K562 (cell line): ENCODE data around the gene CCSAP. TPM values are rescaled to one million over a fixed set of nuclear protein-coding genes. Genes with fewer than 3 reads are reported as not detected.

Experiments used
- ATAC-seq: fragments of 200-7000 bp; cut with Tn5 transposase; 3 replicates; pipeline ENCODE4 v1.9.1; 2020; ENCODE audit warnings: moderate library complexity
- BruUV-seq: library from RNA; stranded (reverse); fragments of 400-500 nt; replicated peaks from 2 replicates; lab custom pipeline; 2021; lab: Mats Ljungman, UMichigan
- CTCF ChIA-PET: fragments of 300-600 bp; formaldehyde crosslinking; extraction: SDS; loops from one replicate; lab custom pipeline; 2021; ENCODE audit warnings: low intra/inter-chr PET ratio; lab: Yijun Ruan, JAX
- POLR2A ChIA-PET: fragments of 300-600, 350-650 bp; sonication (Branson Sonifier 250); formaldehyde crosslinking; extraction: SDS; loops from one replicate; lab custom pipeline; 2021; ENCODE audit warnings: antibody characterized with exemption, inconsistent platforms; lab: Yijun Ruan, JAX
- DNase-seq, 4 experiments: peaks; one replicate each; pipeline versions ENCODE4 v3.0.0 to v3.0.0-alpha.2; 2011 to 2018; ENCODE audit warnings: low spot score in 3 of 4, mixed read lengths in 3 of 4; ENCODE audit errors: extremely low read depth in 1 of 4
- FAIRE-seq: peaks from 2 replicates; lab custom pipeline; 2011; peaks lifted over from hg19 to GRCh38; lab: Jason Lieb, UNC
- H2AFZ ChIP-seq: 2 replicates; pipeline ENCODE4 v1.6.0; 2011; ENCODE audit warnings: low read depth, low read length, control low read depth, inconsistent platforms
- H3K27ac ChIP-seq: fragments of 200-600 bp; 3 replicates; pipeline ENCODE4 v1.8.0; 2011; ENCODE audit warnings: low read depth, mild to moderate bottlenecking, control low read depth, inconsistent platforms, low read length, moderate library complexity, mixed read lengths; ENCODE audit errors: extremely low read depth
- H3K27me3 ChIP-seq, 2 experiments: fragments of 300-600 bp in 1 of 2; 2 replicates in 1 of 2; 3 replicates in 1 of 2; pipeline versions ENCODE4 v1.6.0 to v1.8.0; 2011; ENCODE audit warnings: inconsistent platforms in 2 of 2, low read length in 2 of 2, mild to moderate bottlenecking in 1 of 2, mixed read lengths in 1 of 2, moderate library complexity in 1 of 2; ENCODE audit not compliant: control insufficient read depth in 2 of 2, insufficient read depth in 2 of 2
- H3K36me3 ChIP-seq: fragments of 300-600 bp; 3 replicates; pipeline ENCODE4 v1.8.0; 2011; ENCODE audit warnings: mild to moderate bottlenecking, low read length, inconsistent platforms; ENCODE audit not compliant: control insufficient read depth, insufficient read depth
- H3K4me1 ChIP-seq, 2 experiments: fragments of 200-600 bp in 1 of 2; replicated peaks in 1 of 2; 2 replicates in 1 of 2; 3 replicates in 1 of 2; pipeline versions ENCODE4 v1.5.1 to v1.8.0; 2011; ENCODE audit warnings: inconsistent platforms in 2 of 2, low read length in 2 of 2, mild to moderate bottlenecking in 1 of 2, mixed read lengths in 1 of 2, moderate library complexity in 1 of 2; ENCODE audit not compliant: control insufficient read depth in 2 of 2, insufficient read depth in 2 of 2
- H3K4me2 ChIP-seq: 2 replicates; pipeline ENCODE4 v1.6.1; 2011; ENCODE audit warnings: low read length, control low read depth, inconsistent platforms, mixed read lengths; ENCODE audit not compliant: insufficient read depth
- H3K4me3 ChIP-seq: fragments of 200-600 bp; sonication (generic), shearing (Covaris generic); 2 replicates; pipeline ENCODE4 v1.5.1; 2016; ENCODE audit warnings: control low read depth, inconsistent platforms
- H3K79me2 ChIP-seq: fragments of 200-600 bp; 3 replicates; pipeline ENCODE4 v1.8.0; 2011; ENCODE audit warnings: low read length, inconsistent platforms; ENCODE audit not compliant: control insufficient read depth, insufficient read depth
- H3K9ac ChIP-seq, 2 experiments: 2 replicates each; pipeline versions ENCODE4 v1.6.0 to v1.6.1; 2011; ENCODE audit warnings: low read depth in 2 of 2, low read length in 2 of 2, control low read depth in 1 of 2, inconsistent platforms in 1 of 2, mild to moderate bottlenecking in 1 of 2, mixed read lengths in 1 of 2; ENCODE audit not compliant: insufficient read depth in 1 of 2
- H3K9me1 ChIP-seq: one replicate; pipeline ENCODE4 v1.6.0; 2011; ENCODE audit warnings: inconsistent platforms, mild to moderate bottlenecking, low read length, moderate library complexity; ENCODE audit not compliant: control insufficient read depth, insufficient read depth
- H3K9me3 ChIP-seq: replicated peaks from 2 replicates; pipeline ENCODE4 v1.5.1; 2011; ENCODE audit warnings: low read depth, low read length, inconsistent platforms; ENCODE audit not compliant: control insufficient read depth, insufficient read depth
- H4K20me1 ChIP-seq: replicated peaks from 2 replicates; pipeline ENCODE4 v1.6.1; 2011; ENCODE audit warnings: low read length, inconsistent platforms, mixed read lengths; ENCODE audit not compliant: control insufficient read depth, insufficient read depth
- NCOA4 ChIP-seq: fragments of 450-650 bp; IDR thresholded peaks from 2 replicates; pipeline ENCODE4 v1.6.1; 2018; ENCODE audit warnings: mild to moderate bottlenecking; ENCODE audit not compliant: partially characterized antibody
- NR2C1 ChIP-seq, 2 experiments: fragments of 450-650 bp; IDR thresholded peaks; 2 replicates each; pipeline ENCODE4 v1.6.1; 2017; ENCODE audit warnings: mild to moderate bottlenecking in 2 of 2, antibody characterized with exemption in 1 of 2, inconsistent platforms in 1 of 2, missing compliant biosample characterization in 1 of 2, missing genetic modification characterization in 1 of 2
- NR2C2 ChIP-seq, 2 experiments: fragments of 200-800 bp in 1 of 2; sonication (Bioruptor generic) in 1 of 2; sonication (generic) in 1 of 2; formaldehyde crosslinking in 1 of 2; IDR thresholded peaks; 2 replicates each; pipeline versions ENCODE4 v1.6.1 to v1.8.0; 2016 to 2022; ENCODE audit warnings: mild to moderate bottlenecking in 1 of 2, missing compliant biosample characterization in 1 of 2, missing genetic modification characterization in 1 of 2, missing genetic modification reagents in 1 of 2
- NRF1 ChIP-seq, 2 experiments: fragments of 450-650 bp; IDR thresholded peaks in 1 of 2; conservative IDR thresholded peaks in 1 of 2; 2 replicates each; pipeline ENCODE4 v1.6.1; 2014; ENCODE audit warnings: mild to moderate bottlenecking in 2 of 2
- SPI1 ChIP-seq: IDR thresholded peaks from 2 replicates; pipeline ENCODE4 v1.6.1; 2011; ENCODE audit warnings: low read depth, low read length, control low read depth, borderline replicate concordance
- ZNF512 ChIP-seq: IDR thresholded peaks from 2 replicates; pipeline ENCODE4 v1.6.1; 2016; ENCODE audit warnings: missing genetic modification characterization, missing compliant biosample characterization
- WGBS: fragments of 100-300 bp; shearing (Covaris generic); methylation state at CpG from one replicate; pipeline ENCODE4 v1.1.6; 2016; ENCODE audit warnings: low coverage, mixed read lengths; ENCODE audit not compliant: insufficient coverage; ENCODE audit errors: missing lambda C conversion rate; 5-methylcytosine and 5-hydroxymethylcytosine counted together
- in situ Hi-C: fragments of 300-500 bp; cut with MboI; formaldehyde crosslinking; loops from 4 replicates; pipeline ENCODE4 v1.15.0; 2018; ENCODE audit warnings: inconsistent platforms, mixed read lengths
- intact Hi-C: fragments of 100-400 bp; cut with micrococcal nuclease; formaldehyde crosslinking; loops from 2 replicates; pipeline ENCODE4 v1.14.2; 2022
- polyA plus RNA-seq, 8 experiments: library from polyadenylated mRNA; depleted of rRNA in 4 of 8; stranded (reverse) in 5 of 8; unstranded in 3 of 8; fragments of >200 nt; fragmentation: Nextera tagmentation in 2 of 8; fragmentation: Illumina TruSeq in 1 of 8; extraction: Ambion mirVana in 2 of 8; extraction: Trizol in 1 of 8; gene quantifications; 2 replicates each; pipeline versions ENCODE4 v1.2.1 to v1.2.3, GENCODE V29; 2011 to 2014; ENCODE audit warnings: inconsistent platforms in 1 of 8, missing spikeins in 1 of 8
- total RNA-seq, 7 experiments: library from RNA; depleted of rRNA in 6 of 7; stranded (reverse); fragments of >200 nt in 6 of 7; fragmentation: Illumina TruSeq in 2 of 7; extraction: Trizol in 2 of 7; gene quantifications; 2 replicates each; pipeline versions ENCODE4 v1.2.1 to v1.2.3, GENCODE V29; 2011 to 2021; ENCODE audit warnings: low replicate concordance in 1 of 7

The CCSAP gene
- total and polyA plus RNA-seq, 9 of the 15 experiments (the other 6 are each of a cell fraction or from before 2014, with no cell fraction given) = 3.6 to 15.9 (median 9.5) TPM

GRCh38 chr1:229363723-229364122, 20.9 kb upstream of the CCSAP start:
- Histone ChIP-seq H3K4me1 (no peaks in the 10 kb centered on the region), H3K36me3 (no peaks in the 10 kb centered on the region), H3K27me3 (peaks cover 28 to 47% of the 10 kb centered on the region in 2 experiments), H3K9me3 (peaks cover 4% of the 10 kb centered on the region), H3K4me3 (no peak overlapping the region), H3K4me2 (no peak overlapping the region; the same call in 1 of the 2 replicates), H3K79me2 (no peaks in the 10 kb centered on the region), H4K20me1 (no peaks in the 10 kb centered on the region), H3K9me1 (no peaks in the 10 kb centered on the region), H2AFZ (no peak overlapping the region), H3K27ac (no peak overlapping the region), H3K9ac (no peak overlapping the region)
- ChIA-PET CTCF (no interaction called here), POLR2A (interaction anchor here (0.7 to 2.1 kb wide), 4 partner anchors 8 to 386 kb away, joined by 3 to 4 read pairs (median 3); no protein-coding TSS in a partner anchor)
- in situ Hi-C loops (no loop called here), intact Hi-C loops (no loop called here)
- TF ChIP-seq NRF1 (conservative IDR thresholded peaks at IDR 0.05 in 1 of 2, IDR thresholded peaks at IDR 0.05 in 1 of 2) (peak; percentile 76 to 80), NR2C1 (IDR thresholded peaks at IDR 0.05) (peak; percentile 46; the same call in 1 of the 2 replicates), NR2C1 (tag; IDR thresholded peaks at IDR 0.05) (0 out of 2 replicates have a peak, but pooled peaks have one; percentile 38), ZNF512 (tag) (peak; percentile 10; the same call in 1 of the 2 replicates), NR2C2 (CRISPR knock-in tag; IDR thresholded peaks at IDR 0.05) (no peak), NR2C2 (tag; IDR thresholded peaks at IDR 0.05) (peak; percentile 42), SPI1 (peak; percentile 65; the same call in 1 of the 2 replicates), NCOA4 (no peak)
- ATAC-seq (no peak; the same call in 2 of the 3 replicates), DNase-seq (no peak), FAIRE-seq (no peak)
- no TSS peak for BruUV-seq
- WGBS = 22% methylated on average over 6 of the region's 6 CpGs
